GM19372 (cell line): ENCODE data around the gene WDR18.

Experiments
- ATAC-seq: cut with Tn5 transposase; IDR thresholded peaks from one replicate; pipeline ENCODE4 v1.9.1; 2021; ENCODE audit warnings: mild to moderate bottlenecking, low read depth, moderate library complexity; ENCODE audit not compliant: unreplicated experiment

WDR18 gene

GRCh38 chr19:984165-984967 lies at the start of gene WDR18:
WDR18 (plus strand) TSS chr19:984345; CDS start chr19:984354, 9 bp downstream.
- peak; percentile 83 for ATAC-seq

DNA sequence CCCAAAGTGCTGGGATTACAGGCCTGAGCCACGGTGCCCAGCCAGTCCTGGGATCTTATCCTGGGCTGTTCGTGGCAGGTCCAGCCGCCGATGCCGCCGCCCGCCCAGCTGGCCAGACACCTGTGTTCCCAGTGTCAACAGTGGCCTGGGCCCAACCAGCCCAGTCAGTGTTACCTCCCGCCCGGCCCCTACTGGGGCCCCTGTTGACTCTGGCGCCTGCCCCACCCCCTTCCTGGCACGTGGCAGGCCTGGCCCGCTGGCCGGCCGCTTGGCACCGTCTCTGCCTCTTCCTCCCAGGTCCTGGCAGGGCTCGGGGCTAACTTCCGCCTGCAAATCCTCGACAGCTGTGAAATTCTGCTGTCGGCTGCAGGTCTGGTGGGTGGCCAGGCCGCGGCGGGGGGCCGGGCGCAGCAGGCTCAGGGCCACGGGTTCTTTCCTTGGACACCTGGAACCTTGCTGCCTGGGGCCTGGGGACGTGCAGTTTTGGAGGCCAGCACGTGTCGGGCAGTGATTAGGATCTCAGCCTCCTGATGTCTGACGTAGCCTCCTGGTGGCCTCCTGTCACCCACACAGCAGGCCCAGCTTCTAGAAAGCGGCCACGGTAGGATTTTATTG lies 49.2 kb upstream of the WDR18 start:
- ATAC-seq, result no peak

DNA sequence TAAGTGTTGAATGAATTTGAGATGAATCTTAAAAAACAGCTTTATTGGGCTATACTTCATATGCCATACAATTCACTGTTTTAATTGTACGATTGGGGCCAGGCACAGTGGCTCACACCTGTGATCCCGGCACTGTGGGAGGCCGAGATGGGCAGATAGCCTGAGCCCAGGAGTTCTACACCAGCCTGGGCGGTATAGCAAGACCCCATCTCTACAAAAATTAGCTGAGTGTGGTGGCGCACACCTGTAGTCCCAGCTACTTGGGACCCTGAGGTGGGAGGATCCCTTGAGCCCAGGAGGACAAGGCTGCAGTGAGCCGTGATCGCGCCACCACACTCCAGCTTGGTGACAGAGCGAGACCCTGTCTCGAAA lies 48.0 kb upstream of the WDR18 start:
- ATAC-seq, result no peak

- ATAC-seq, result no peak
Measured at GRCh38 chr19:937259-937694, 46.9 kb upstream of the WDR18 start.

DNA sequence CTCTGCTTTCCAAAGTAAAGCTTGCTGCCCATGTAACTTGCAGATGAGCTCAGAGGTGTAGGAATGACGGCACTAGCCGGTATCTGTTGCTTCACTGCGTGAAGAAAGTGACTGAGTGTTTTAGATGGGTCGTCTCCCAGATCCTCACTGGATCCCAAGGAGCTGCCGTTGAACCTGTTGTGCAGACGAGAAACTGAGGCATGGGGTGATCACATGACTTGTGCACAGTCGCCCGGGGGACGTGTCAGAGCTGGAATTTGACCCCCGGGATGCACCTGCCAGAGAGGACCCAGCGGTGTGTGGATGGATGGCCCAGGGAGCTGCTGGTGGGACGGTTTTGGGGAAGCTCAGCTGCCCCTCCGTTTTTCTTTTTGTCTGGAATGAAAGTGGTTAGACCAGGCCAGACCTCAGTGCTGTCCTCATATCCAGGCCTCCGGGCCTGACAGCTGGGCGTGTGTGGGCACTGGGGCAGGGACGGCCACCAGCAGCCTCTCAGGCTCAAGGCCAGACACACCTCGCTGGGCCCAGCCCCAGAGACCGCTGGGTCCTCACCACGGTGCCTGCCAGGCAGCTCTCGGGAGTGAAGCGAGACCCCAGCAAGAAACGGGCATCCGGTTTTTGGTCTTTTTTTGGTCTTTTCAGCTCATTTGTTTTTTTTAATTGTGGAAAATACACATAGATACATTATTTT lies 45.8 kb upstream of the WDR18 start:
- no peak for ATAC-seq

DNA sequence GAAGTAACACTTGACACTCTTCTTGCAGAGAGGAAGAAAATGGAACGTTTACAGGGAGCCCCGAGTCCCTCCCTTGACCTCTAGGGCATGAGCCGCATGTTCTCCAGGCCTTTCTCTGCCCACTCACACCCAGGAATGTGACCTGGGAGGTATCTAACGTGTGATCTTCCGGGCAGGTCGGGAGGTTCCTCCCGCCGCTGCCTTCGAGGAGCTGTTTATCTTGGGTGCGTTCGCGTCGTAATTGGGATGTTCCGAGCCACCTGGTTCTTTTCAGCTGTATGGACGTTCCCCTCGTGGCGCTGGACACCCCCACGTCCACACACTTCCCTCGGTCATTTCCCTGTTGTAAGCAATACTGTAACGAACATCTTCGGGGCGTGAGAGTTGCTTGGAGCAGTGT lies 44.7 kb upstream of the WDR18 start:
- no peak for ATAC-seq

DNA sequence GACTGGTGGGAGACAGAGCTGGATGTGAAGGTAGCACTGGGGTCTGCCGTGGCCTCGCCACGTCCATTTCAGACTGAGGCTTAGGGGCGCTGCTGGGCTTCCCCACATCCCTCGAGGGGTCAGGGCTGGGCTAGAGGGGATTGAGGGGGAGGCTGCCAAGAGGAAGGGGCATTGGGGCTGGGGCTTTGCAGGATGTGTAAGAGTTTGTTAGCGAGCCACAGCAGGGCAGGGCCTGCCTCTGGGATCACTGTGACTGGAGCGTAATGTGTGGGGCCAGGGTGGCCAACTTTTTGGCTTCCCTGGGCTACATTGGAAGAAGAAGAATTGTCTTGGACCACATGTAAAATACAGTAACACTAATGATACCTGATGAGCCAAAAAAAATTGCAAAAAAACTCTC lies 44.2 kb upstream of the WDR18 start:
- no peak for ATAC-seq

- ATAC-seq, result no peak
Measured at GRCh38 chr19:940591-941291, 43.4 kb upstream of the WDR18 start.

DNA sequence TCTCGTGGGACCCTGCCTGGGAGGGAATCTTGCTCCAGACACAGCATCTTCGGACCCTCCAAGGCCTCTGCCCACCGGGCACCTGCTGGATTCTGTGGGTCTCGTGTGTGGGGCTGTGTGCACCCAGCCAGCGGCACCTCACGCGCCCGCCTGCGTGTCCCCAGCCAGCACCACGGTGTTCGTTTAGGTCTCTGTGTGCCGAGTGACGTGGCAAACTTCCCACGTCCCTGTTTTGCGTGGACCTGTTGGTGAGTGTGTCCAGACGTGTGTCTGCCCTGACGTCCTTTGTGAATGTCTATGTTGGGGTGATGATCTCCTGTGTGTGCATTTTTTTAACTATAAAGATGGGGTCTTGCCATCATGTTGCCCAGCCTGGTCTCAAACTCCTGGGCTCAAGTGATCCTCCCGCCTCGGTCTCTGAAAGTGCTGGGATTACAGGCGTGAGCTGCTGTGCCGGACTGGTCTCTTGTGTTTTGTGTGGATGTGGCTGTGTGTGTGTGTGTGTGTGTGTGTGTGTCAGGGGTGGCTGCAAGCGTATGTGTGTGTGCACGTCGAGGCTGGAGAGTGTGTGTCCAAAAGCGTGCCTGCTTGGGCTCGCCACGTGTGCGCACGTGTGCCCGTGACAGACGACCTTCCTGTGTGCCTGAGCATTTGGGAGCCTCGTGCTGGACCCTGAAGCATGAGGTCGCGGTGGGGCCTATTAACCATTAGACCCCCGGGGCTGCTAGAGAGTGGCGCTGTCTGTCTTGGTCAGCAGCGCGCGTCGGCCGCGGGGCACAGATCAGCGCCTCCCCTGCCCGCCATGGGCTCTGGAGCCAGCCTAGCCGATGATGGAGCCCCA lies 42.6 kb upstream of the WDR18 start:
- no peak for ATAC-seq

- no peak for ATAC-seq
Measured at GRCh38 chr19:942133-942645, 42.0 kb upstream of the WDR18 start.

GRCh38 chr19:943551-944170 lies 40.5 kb upstream of the WDR18 start:
- ATAC-seq, result no peak

GRCh38 chr19:944171-944567 lies 40.0 kb upstream of the WDR18 start:
- no peak for ATAC-seq

DNA sequence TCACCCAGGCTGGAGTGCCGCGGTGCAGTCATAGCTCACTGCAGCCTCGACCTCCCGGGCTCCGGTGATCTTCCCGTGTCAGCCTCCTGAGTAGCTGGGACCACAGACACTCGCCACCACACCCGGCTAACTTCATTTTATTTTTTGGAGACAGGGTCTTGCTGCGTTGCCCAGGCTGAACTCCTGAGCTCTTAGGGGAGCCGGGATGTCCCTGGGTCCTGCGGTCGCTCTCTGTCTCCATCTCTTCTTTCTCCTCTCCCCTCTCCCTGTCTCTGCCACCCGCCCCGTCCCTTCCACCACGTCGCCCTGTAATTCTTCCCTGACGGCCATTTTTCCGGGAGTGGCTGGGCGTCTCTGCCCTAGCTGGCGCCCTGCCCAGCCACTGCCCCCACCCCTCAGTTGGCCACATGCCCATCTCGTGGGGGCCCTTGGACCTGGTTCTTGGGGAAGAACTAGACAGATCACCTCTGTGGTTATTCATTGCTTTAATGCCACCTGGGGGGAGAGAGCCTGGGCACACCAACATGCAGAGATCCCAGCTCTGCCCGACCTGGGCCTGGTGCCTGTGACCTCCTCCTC lies 39.4 kb upstream of the WDR18 start:
- ATAC-seq, result no peak

GRCh38 chr19:945401-946252 lies 38.5 kb upstream of the WDR18 start:
- no peak for ATAC-seq

DNA sequence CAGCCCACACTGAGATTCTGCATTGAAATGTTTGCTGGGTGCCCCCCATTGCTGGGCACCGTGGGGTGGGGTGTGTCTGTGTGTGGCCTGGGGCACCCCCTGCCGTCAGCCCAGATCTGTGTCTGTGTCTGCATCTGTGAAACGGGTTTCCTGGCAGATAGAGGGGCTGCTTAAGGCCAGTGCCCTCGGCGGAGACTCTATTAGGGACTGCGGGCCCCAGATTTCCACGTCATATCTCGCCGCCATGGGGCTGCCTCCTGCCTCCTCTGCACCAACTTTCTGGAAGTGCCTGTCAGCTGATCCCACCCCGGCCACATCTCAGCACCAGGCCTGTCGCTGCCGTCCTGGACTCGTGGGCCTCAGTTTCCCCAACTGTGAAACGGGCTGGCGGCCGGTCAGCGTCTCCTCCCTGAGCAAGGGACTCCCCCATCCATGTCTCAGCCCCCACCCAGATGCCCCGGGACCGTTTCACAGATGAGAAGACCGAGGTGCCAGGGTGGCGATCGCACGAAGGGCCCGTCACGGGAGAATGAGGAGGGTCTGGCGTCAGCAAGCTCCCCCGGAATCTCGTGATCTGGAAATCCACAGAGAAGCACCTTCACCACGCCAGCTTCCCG lies 36.9 kb upstream of the WDR18 start:
- ATAC-seq, result peak; percentile 18

DNA sequence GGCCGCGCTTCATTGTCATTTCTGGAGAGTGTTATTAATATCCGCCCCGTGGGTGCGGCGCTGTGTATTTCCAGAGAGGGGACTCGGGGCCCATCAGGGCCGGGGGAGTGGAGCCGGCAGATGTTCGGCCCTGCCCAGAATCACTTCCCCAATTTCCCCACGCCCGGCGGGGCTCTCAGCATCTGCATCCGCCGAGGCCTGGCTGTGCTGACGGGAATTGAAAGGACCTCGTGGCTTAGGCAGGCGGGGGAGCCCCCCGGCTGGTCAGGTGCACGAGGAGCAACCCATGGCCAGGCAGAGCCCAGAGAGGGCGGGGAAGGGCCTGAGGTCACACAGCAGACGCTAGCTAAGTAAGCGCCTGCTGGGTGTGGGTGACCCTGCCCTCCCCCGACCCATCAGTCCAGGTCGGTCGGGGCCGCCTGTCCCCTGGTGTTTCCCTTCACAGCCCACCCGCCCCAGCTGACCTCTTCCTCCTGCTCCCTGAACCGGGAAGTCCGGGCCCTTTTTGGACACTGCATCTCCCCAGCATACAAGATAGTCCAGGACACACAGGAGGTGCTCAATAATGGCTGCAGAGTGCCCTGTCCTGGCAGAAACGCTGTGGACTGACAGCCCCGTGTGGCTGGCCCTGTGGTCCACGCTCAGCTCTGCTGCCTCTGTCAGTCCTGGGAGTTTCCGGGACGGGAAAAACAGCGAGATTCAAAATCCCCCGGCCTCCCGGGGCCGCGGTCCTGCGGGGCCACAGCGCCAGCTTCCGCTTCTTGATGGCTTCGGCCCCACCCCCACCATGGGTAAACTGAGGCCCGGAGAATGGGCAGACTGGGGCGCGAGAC lies 36.2 kb upstream of the WDR18 start:
- peak; percentile 75 for ATAC-seq
